Epithelial cell of proximal tubule (primary cell): ENCODE results near the gene STYX. TPM values are rescaled to one million over a fixed set of nuclear protein-coding genes. Genes with fewer than 3 reads are reported as not detected.
"Not testable (repeated sequence)": the region's sequence is repeated elsewhere in the genome, so short reads cannot be mapped to it uniquely, and the experiment has no call there.

Source experiments
- DNase-seq: peaks from one replicate; pipeline ENCODE4 v3.0.0-alpha.2; 2011; ENCODE audit warnings: low read depth
- H3K4me3 ChIP-seq: 2 replicates; pipeline ENCODE4 v1.5.1; 2011; ENCODE audit warnings: low read depth, mild to moderate bottlenecking, low read length
- total RNA-seq: library from RNA; depleted of rRNA; stranded (reverse); fragments of >200 nt; gene quantifications from 2 replicates; pipeline ENCODE4 v1.2.3, GENCODE V29; 2015
- TF ChIP-seq, protein P1 (sequence below): conservative IDR thresholded peaks from 2 replicates; pipeline ENCODE4 v1.5.1; 2012; ENCODE audit warnings: low read depth, mild to moderate bottlenecking, low read length

The STYX gene
- total RNA-seq, 1 donor from 2014 or later: 12.2 TPM

GRCh38 chr14:52724360-52724644, 5.7 kb upstream of the STYX start:
- no peak for DNase-seq
- H3K4me3 ChIP-seq: no peak overlapping the region
- TF ChIP-seq, protein P1, sequence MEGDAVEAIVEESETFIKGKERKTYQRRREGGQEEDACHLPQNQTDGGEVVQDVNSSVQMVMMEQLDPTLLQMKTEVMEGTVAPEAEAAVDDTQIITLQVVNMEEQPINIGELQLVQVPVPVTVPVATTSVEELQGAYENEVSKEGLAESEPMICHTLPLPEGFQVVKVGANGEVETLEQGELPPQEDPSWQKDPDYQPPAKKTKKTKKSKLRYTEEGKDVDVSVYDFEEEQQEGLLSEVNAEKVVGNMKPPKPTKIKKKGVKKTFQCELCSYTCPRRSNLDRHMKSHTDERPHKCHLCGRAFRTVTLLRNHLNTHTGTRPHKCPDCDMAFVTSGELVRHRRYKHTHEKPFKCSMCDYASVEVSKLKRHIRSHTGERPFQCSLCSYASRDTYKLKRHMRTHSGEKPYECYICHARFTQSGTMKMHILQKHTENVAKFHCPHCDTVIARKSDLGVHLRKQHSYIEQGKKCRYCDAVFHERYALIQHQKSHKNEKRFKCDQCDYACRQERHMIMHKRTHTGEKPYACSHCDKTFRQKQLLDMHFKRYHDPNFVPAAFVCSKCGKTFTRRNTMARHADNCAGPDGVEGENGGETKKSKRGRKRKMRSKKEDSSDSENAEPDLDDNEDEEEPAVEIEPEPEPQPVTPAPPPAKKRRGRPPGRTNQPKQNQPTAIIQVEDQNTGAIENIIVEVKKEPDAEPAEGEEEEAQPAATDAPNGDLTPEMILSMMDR: no peak

- not testable (repeated sequence) for H3K4me3 ChIP-seq, DNase-seq
Measured at GRCh38 chr14:52727509-52727908, 2.5 kb upstream of the STYX start.

DNA sequence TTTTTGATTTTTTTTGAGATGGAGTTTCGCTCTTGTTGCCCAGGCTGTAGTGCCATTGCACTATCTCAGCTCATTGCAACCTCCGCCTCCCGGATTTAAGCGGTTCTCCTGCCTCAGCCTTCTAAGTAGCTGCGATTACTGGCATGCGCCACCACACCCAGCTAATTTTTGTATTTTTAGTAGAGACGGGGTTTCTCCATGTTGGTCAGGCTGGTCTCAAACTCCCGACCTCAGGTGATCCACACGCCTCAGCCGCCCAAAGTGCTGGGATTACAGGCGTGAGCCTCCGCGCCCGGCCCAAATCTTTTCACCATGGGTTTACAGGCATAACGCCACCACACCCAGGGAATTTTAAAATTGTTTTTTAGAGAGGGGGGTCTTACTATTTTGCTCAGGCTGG, 931 bp upstream of the STYX start:
- DNase-seq, H3K4me3 ChIP-seq: not testable (repeated sequence)

DNA sequence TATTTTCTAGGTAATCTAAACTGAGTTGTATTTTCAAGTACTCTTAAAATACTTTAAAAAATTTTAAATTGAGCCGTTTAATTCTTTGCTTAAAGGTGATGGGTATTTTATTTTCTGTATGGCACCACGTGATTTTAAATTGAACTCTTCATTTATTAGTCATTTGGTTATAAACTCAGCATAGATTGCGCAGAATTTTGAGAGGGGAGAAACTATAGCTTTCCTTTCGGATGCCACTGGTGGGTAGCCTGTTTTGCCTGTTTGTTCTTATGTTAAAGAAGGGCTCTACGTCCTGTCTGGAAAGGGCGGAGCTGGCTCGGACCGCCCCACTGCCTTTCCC, 411 bp upstream of the STYX start:
- no peak for DNase-seq
- TF ChIP-seq, protein P1: no peak
- H3K4me3 ChIP-seq: peak overlapping the region; percentile 39

- TF ChIP-seq, protein P1: no peak
- H3K4me3 ChIP-seq: peak overlapping the region; percentile 97
- DNase-seq: no peak
Measured at GRCh38 chr14:52730709-52731111, 744 bp downstream of the STYX start.

DNA sequence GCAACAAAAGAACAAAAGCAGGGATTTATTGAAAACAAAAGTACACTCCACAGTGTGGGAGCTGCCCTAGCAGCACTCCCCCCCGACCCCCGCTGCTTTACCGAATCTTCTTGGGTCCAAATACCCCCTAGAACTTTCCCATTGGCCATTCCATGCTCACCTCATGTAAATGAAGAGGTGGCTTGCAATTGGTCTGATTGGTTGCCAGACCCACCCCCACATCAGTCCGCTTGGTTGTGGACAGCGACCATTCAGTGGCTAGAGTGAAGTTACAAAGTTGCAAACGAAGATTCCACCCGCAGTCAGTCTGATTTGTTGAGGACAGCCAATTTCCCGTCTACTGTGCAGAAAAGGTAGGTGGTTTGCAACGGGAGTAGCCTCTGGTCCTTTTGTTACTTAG, 3.9 kb downstream of the STYX start:
- DNase-seq: no peak
- TF ChIP-seq, protein P1: no peak
- H3K4me3 ChIP-seq: no peak overlapping the region

- TF ChIP-seq, protein P1: no peak
- no peak for DNase-seq
- H3K4me3 ChIP-seq: no peak overlapping the region
Measured at GRCh38 chr14:52735921-52736489, 6.0 kb downstream of the STYX start.

- no peak overlapping the region for H3K4me3 ChIP-seq
- DNase-seq: no peak
- TF ChIP-seq, protein P1: no peak
Measured at GRCh38 chr14:52738409-52738808, 8.4 kb downstream of the STYX start.
